B cell (primary cell): ENCODE results near the gene SEMA3A. TPM values are rescaled to one million over a fixed set of nuclear protein-coding genes. Genes with fewer than 3 reads are reported as not detected.

Experiments
- ATAC-seq: fragments of 200-7000 bp; cut with Tn5 transposase; one replicate; pipeline ENCODE4 v1.10.0; 2021; ENCODE audit warnings: low read depth, mild to moderate bottlenecking, moderate number of reproducible peaks, moderate library complexity
- CTCF ChIA-PET: fragments of 350-600 bp; sonication (Branson Sonifier 250); formaldehyde crosslinking; loops from one replicate; lab custom pipeline; 2021; ENCODE audit warnings: antibody characterized with exemption, inconsistent platforms; lab: Charles Lee
- POLR2A ChIA-PET: fragments of 350-600 bp; sonication (Branson Sonifier 250); formaldehyde crosslinking; loops from one replicate; lab custom pipeline; 2021; ENCODE audit warnings: antibody characterized with exemption; lab: Charles Lee
- DNase-seq: peaks from one replicate; pipeline ENCODE4 v3.0.0; 2013
- H2AFZ ChIP-seq: 2 replicates; pipeline ENCODE4 v1.6.1; 2012; ENCODE audit warnings: mild to moderate bottlenecking, low read depth, low read length; ENCODE audit not compliant: insufficient read depth, poor library complexity, severe bottlenecking
- H3K27ac ChIP-seq, 2 donors: 1 replicate in 1 of 2; 2 replicates in 1 of 2; pipeline ENCODE4 v1.5.1; 2012 to 2013; ENCODE audit warnings: low read length in 2 of 2, mild to moderate bottlenecking in 2 of 2, moderate library complexity in 1 of 2
- H3K27me3 ChIP-seq, 4 experiments: fragments of 200-600 bp in 1 of 4; sonication (generic) in 1 of 4; replicated peaks in 1 of 4; 1 replicate in 2 of 4; 2 replicates in 2 of 4; pipeline versions ENCODE4 v1.6.1 to v1.7.0; 2013 to 2016; ENCODE audit warnings: low read length in 3 of 4, mild to moderate bottlenecking in 2 of 4, mixed read lengths in 1 of 4, moderate library complexity in 1 of 4; ENCODE audit not compliant: insufficient read depth in 4 of 4, control insufficient read depth in 3 of 4; ENCODE audit errors: control extremely low read depth in 1 of 4
- H3K36me3 ChIP-seq, 2 experiments: replicated peaks in 1 of 2; 1 replicate in 1 of 2; 2 replicates in 1 of 2; pipeline versions ENCODE4 v1.6.1 to v1.7.1; 2013; ENCODE audit warnings: low read length in 1 of 2; ENCODE audit not compliant: insufficient read depth in 2 of 2, control insufficient read depth in 1 of 2; ENCODE audit errors: control extremely low read depth in 1 of 2, extremely low read depth in 1 of 2
- H3K4me1 ChIP-seq, 2 donors: fragments of 200-600 bp in 1 of 2; sonication (generic) in 1 of 2; 1 replicate in 1 of 2; 2 replicates in 1 of 2; pipeline versions ENCODE4 v1.5.1 to v1.6.1; 2013 to 2017; ENCODE audit warnings: low read length in 2 of 2; ENCODE audit not compliant: control insufficient read depth in 2 of 2, insufficient read depth in 2 of 2
- H3K4me2 ChIP-seq: replicated peaks from 2 replicates; pipeline ENCODE3; 2012; ENCODE audit warnings: mild to moderate bottlenecking, low read depth, low read length; ENCODE audit not compliant: poor library complexity, severe bottlenecking
- H3K4me3 ChIP-seq, 5 experiments: fragments of 200-600 bp in 1 of 5; sonication (generic) in 1 of 5; 1 replicate in 3 of 5; 2 replicates in 2 of 5; pipeline versions ENCODE4 v1.5.1 to v1.7.0; 2011 to 2016; ENCODE audit warnings: low read length in 4 of 5, mild to moderate bottlenecking in 4 of 5, low read depth in 2 of 5, control low read depth in 1 of 5, moderate library complexity in 1 of 5; ENCODE audit not compliant: insufficient read depth in 1 of 5; ENCODE audit errors: control extremely low read depth in 1 of 5, extremely low read depth in 1 of 5
- H3K79me2 ChIP-seq: fragments of 200-600 bp; sonication (generic); one replicate; pipeline ENCODE4 v1.6.0; 2016; ENCODE audit warnings: low read length; ENCODE audit not compliant: control insufficient read depth, insufficient read depth
- H3K9ac ChIP-seq: fragments of 200-600 bp; sonication (generic); 2 replicates; pipeline ENCODE4 v1.6.1; 2017; ENCODE audit warnings: mild to moderate bottlenecking, low read length, moderate library complexity
- H3K9me3 ChIP-seq, 3 donors: one replicate each; pipeline versions ENCODE4 v1.6.1 to v1.7.1; 2013; ENCODE audit warnings: low read length in 2 of 3; ENCODE audit not compliant: control insufficient read depth in 2 of 3, insufficient read depth in 1 of 3; ENCODE audit errors: control extremely low read depth in 1 of 3
- H4K20me1 ChIP-seq: 2 replicates; pipeline ENCODE4 v1.6.0; 2012; ENCODE audit warnings: mild to moderate bottlenecking, low read length; ENCODE audit not compliant: insufficient read depth, control insufficient read depth, poor library complexity, severe bottlenecking
- H3K27ac Mint-ChIP-seq: one replicate; pipeline ENCODE4 v1.8.0; 2021; ENCODE audit warnings: mixed read lengths
- H3K27me3 Mint-ChIP-seq: one replicate; pipeline ENCODE4 v1.8.0; 2021; ENCODE audit warnings: mixed read lengths
- H3K4me1 Mint-ChIP-seq: one replicate; pipeline ENCODE4 v1.8.0; 2021; ENCODE audit warnings: mixed read lengths
- H3K4me3 Mint-ChIP-seq: one replicate; pipeline ENCODE4 v1.8.0; 2021; ENCODE audit warnings: mixed read lengths
- H3K9me3 Mint-ChIP-seq: one replicate; pipeline ENCODE4 v1.8.0; 2022; ENCODE audit warnings: mixed read lengths; ENCODE audit not compliant: insufficient read depth
- EZH2 ChIP-seq: IDR thresholded peaks from 2 replicates; pipeline ENCODE4 v1.6.1; 2012; ENCODE audit warnings: borderline replicate concordance, low read depth, mild to moderate bottlenecking, moderate library complexity, low read length; ENCODE audit not compliant: insufficient read depth, poor library complexity, severe bottlenecking
- WGBS: methylation state at CpG from one replicate; pipeline ENCODE4 v1.1.5; 2013; ENCODE audit warnings: missing lambda C conversion rate; ENCODE audit not compliant: insufficient coverage; 5-methylcytosine and 5-hydroxymethylcytosine counted together
- intact Hi-C: fragments of 100-400 bp; cut with micrococcal nuclease; formaldehyde crosslinking; loops from one replicate; pipeline ENCODE4 v1.10.0; 2022
- polyA plus RNA-seq: library from polyadenylated mRNA; depleted of rRNA; stranded (reverse); fragments of >200 nt; gene quantifications from 2 replicates; pipeline ENCODE4 v1.2.3, GENCODE V29; 2012
- total RNA-seq, 2 donors: library from RNA; stranded (reverse); fragments of 120-200 nt in 1 of 2; gene quantifications; 1 replicate in 1 of 2; 2 replicates in 1 of 2; pipeline versions ENCODE4 v1.2.3 to v1.2.4, GENCODE V29; 2013 to 2022
- TF ChIP-seq, protein P1 (sequence below): fragments of 200-600 bp; IDR thresholded peaks from one replicate; pipeline ENCODE4 v1.8.0; 2022; ENCODE audit warnings: antibody characterized with exemption, mild to moderate bottlenecking

The SEMA3A gene
- total and polyA plus RNA-seq, 2 donors (not counting 1 experiment from before 2014, with no cell fraction given) = not detected

DNA sequence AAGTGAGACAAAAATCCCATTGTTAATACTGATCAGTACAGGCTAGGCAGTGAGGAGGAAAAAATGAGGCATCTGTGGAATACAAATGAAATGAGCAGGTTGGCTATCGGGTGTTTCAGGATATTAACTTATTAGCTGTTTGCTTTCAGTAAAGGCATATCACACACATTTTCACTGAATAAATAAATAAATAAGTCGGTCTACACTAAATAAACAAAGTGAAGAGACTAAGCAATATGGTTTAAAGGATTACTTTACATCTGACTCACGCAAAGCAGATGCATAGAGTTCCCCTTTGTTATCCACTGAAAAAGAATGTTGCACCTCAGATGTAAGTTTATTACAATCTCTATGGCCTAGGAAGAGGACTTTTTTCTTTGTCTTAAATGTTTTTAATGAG is 6.3 kb upstream of the SEMA3A start:
- Mint-ChIP-seq H3K4me3 (no peak overlapping the region), H3K9me3 (no peaks in the 10 kb centered on the region), H3K4me1 (no peaks in the 10 kb centered on the region), H3K27me3 (no peaks in the 10 kb centered on the region), H3K27ac (no peak overlapping the region)
- intact Hi-C loops = no loop called here
- Histone ChIP-seq H3K27me3 (no peaks in the 10 kb centered on the region), H3K4me2 (no peak overlapping the region), H3K4me1 (no peaks in the 10 kb centered on the region), H3K4me3 (no peak overlapping the region), H3K9ac (no peak overlapping the region), H3K9me3 (no peaks in the 10 kb centered on the region), H3K79me2 (no peaks in the 10 kb centered on the region), H2AFZ (no peak overlapping the region), H3K27ac (no peak overlapping the region), H3K36me3 (no peaks in the 10 kb centered on the region), H4K20me1 (no peaks in the 10 kb centered on the region)
- TF ChIP-seq EZH2 = no peak
- TF ChIP-seq, protein P1, sequence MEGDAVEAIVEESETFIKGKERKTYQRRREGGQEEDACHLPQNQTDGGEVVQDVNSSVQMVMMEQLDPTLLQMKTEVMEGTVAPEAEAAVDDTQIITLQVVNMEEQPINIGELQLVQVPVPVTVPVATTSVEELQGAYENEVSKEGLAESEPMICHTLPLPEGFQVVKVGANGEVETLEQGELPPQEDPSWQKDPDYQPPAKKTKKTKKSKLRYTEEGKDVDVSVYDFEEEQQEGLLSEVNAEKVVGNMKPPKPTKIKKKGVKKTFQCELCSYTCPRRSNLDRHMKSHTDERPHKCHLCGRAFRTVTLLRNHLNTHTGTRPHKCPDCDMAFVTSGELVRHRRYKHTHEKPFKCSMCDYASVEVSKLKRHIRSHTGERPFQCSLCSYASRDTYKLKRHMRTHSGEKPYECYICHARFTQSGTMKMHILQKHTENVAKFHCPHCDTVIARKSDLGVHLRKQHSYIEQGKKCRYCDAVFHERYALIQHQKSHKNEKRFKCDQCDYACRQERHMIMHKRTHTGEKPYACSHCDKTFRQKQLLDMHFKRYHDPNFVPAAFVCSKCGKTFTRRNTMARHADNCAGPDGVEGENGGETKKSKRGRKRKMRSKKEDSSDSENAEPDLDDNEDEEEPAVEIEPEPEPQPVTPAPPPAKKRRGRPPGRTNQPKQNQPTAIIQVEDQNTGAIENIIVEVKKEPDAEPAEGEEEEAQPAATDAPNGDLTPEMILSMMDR = no peak
- DNase-seq = no peak
- WGBS = no CpG with 5 or more reads among the region's 3 CpGs
- ChIA-PET POLR2A (no interaction called here), CTCF (no interaction called here)
- ATAC-seq = no peak

DNA sequence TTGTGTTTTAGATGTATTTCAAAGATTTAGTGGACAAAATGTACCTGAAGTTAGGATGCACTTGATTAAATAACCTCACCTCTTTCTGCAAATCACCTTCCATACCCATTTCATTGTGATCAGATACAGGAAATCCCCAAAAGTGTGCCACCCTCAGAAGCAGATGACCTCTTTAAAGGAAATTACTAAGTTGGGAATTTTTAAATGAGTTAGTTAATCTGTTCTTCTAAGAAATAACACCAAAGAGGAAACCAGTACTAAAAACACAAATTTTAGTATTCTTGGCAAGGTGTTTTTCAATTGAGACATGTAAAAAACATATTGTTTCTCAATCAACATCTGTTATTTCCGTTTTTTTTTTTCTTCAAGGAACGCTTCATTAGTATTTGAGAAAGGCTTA is 4.6 kb upstream of the SEMA3A start:
- ATAC-seq = no peak
- Histone ChIP-seq H3K4me3 (no peak overlapping the region), H2AFZ (no peak overlapping the region), H3K27ac (no peak overlapping the region), H3K27me3 (peaks cover 0 to 5% (median 0%) of the 10 kb centered on the region in 4 experiments), H3K9ac (no peak overlapping the region), H4K20me1 (no peaks in the 10 kb centered on the region), H3K9me3 (no peaks in the 10 kb centered on the region), H3K4me1 (no peaks in the 10 kb centered on the region), H3K79me2 (no peaks in the 10 kb centered on the region), H3K4me2 (no peak overlapping the region), H3K36me3 (no peaks in the 10 kb centered on the region)
- H3K4me1 Mint-ChIP-seq = peaks cover 9% of the 10 kb centered on the region
- H3K27me3 Mint-ChIP-seq = no peaks in the 10 kb centered on the region
- TF ChIP-seq EZH2 = no peak
- TF ChIP-seq, protein P1 = no peak
- CTCF ChIA-PET = no interaction called here
- intact Hi-C loops = no loop called here
- no peak overlapping the region for H3K4me3 Mint-ChIP-seq
- H3K27ac Mint-ChIP-seq = no peak overlapping the region
- DNase-seq = no peak
- H3K9me3 Mint-ChIP-seq = no peaks in the 10 kb centered on the region
- POLR2A ChIA-PET = no interaction called here
- no CpG with 5 or more reads among the region's 2 CpGs for WGBS
